Duodenal mucosa (tissue), 2 donors: ENCODE results near the gene SLC35F1.

Experiments
- H3K27ac ChIP-seq: one replicate; pipeline ENCODE4 v1.7.0; 2013; ENCODE audit warnings: low read depth, low read length
- H3K27me3 ChIP-seq, 2 donors: one replicate each; pipeline ENCODE4 v1.7.0; 2013; ENCODE audit warnings: low read length in 2 of 2, control low read depth in 1 of 2; ENCODE audit not compliant: insufficient read depth in 2 of 2, control insufficient read depth in 1 of 2
- H3K36me3 ChIP-seq, 2 donors: one replicate each; pipeline ENCODE4 v1.7.0; 2013; ENCODE audit warnings: low read length in 2 of 2, control low read depth in 1 of 2; ENCODE audit not compliant: insufficient read depth in 2 of 2, control insufficient read depth in 1 of 2
- H3K4me1 ChIP-seq, 2 donors: one replicate each; pipeline ENCODE4 v1.7.0; 2013; ENCODE audit warnings: low read length in 2 of 2, control low read depth in 1 of 2; ENCODE audit not compliant: insufficient read depth in 2 of 2, control insufficient read depth in 1 of 2
- H3K4me3 ChIP-seq, 2 donors: one replicate each; pipeline ENCODE4 v1.7.0; 2013; ENCODE audit warnings: low read length in 2 of 2, low read depth in 1 of 2
- H3K9ac ChIP-seq, 2 donors: one replicate each; pipeline ENCODE4 v1.7.0; 2013; ENCODE audit warnings: low read length in 2 of 2, low read depth in 1 of 2
- H3K9me3 ChIP-seq, 2 donors: one replicate each; pipeline ENCODE4 v1.7.0; 2013; ENCODE audit warnings: low read length in 2 of 2, control low read depth in 1 of 2; ENCODE audit not compliant: control insufficient read depth in 1 of 2

The SLC35F1 gene

GRCh38 chr6:118307581-118307980 lies 400.5 kb downstream of the SLC35F1 start:
- no peaks in the 10 kb centered on the region for H3K4me1 ChIP-seq

GRCh38 chr6:118309337-118310093 lies 402.5 kb downstream of the SLC35F1 start:
- no peak overlapping the region for H3K27ac ChIP-seq

More at GRCh38 chr6:118307581-118307980, 400.5 kb downstream of the SLC35F1 start:
- Histone ChIP-seq H3K27me3 (no peaks in the 10 kb centered on the region), H3K27ac (no peak overlapping the region), H3K4me3 (no peak overlapping the region), H3K36me3 (no peaks in the 10 kb centered on the region), H3K9ac (no peak overlapping the region), H3K9me3 (no peaks in the 10 kb centered on the region)

GRCh38 chr6:118313208-118313607 lies 406.1 kb downstream of the SLC35F1 start:
- H3K9ac ChIP-seq: no peak overlapping the region
- no peak overlapping the region for H3K27ac ChIP-seq
- no peaks in the 10 kb centered on the region for H3K9me3 ChIP-seq
- H3K27me3 ChIP-seq: no peaks in the 10 kb centered on the region
- no peaks in the 10 kb centered on the region for H3K36me3 ChIP-seq
- no peak overlapping the region for H3K4me3 ChIP-seq
- H3K4me1 ChIP-seq: peaks cover 0 to 7% of the 10 kb centered on the region in 2 donors

More at GRCh38 chr6:118309337-118310093, 402.5 kb downstream of the SLC35F1 start:
- Histone ChIP-seq H3K27me3 (no peaks in the 10 kb centered on the region), H3K9me3 (no peaks in the 10 kb centered on the region), H3K4me1 (no peaks in the 10 kb centered on the region), H3K9ac (no peak overlapping the region), H3K36me3 (no peaks in the 10 kb centered on the region), H3K4me3 (no peak overlapping the region)

GRCh38 chr6:118313762-118314161 lies 406.7 kb downstream of the SLC35F1 start:
- Histone ChIP-seq H3K9me3 (no peaks in the 10 kb centered on the region), H3K9ac (no peak overlapping the region), H3K36me3 (no peaks in the 10 kb centered on the region), H3K4me3 (no peak overlapping the region), H3K27ac (no peak overlapping the region), H3K4me1 (peaks cover 0 to 7% of the 10 kb centered on the region in 2 donors), H3K27me3 (no peaks in the 10 kb centered on the region)

GRCh38 chr6:118316796-118317384 lies 409.8 kb downstream of the SLC35F1 start:
- Histone ChIP-seq H3K36me3 (no peaks in the 10 kb centered on the region), H3K9me3 (no peaks in the 10 kb centered on the region), H3K4me1 (peaks cover 0 to 7% of the 10 kb centered on the region in 2 donors), H3K9ac (no peak overlapping the region), H3K4me3 (no peak overlapping the region), H3K27ac (no peak overlapping the region), H3K27me3 (no peaks in the 10 kb centered on the region)

GRCh38 chr6:118317581-118318563 lies 410.8 kb downstream of the SLC35F1 start:
- no peak overlapping the region for H3K27ac ChIP-seq
- H3K4me3 ChIP-seq: no peak overlapping the region

GRCh38 chr6:118318648-118319047 lies 411.6 kb downstream of the SLC35F1 start:
- no peak overlapping the region for H3K27ac ChIP-seq
- no peaks in the 10 kb centered on the region for H3K36me3 ChIP-seq
- H3K9ac ChIP-seq: no peak overlapping the region
- peaks cover 0 to 7% of the 10 kb centered on the region in 2 donors for H3K4me1 ChIP-seq
- no peaks in the 10 kb centered on the region for H3K27me3 ChIP-seq
- no peak overlapping the region for H3K4me3 ChIP-seq
- no peaks in the 10 kb centered on the region for H3K9me3 ChIP-seq

More at GRCh38 chr6:118317581-118318563, 410.8 kb downstream of the SLC35F1 start:
- Histone ChIP-seq H3K36me3 (no peaks in the 10 kb centered on the region), H3K9ac (no peak overlapping the region), H3K4me1 (peaks cover 0 to 7% of the 10 kb centered on the region in 2 donors), H3K9me3 (no peaks in the 10 kb centered on the region), H3K27me3 (no peaks in the 10 kb centered on the region)

GRCh38 chr6:118319416-118319815 lies 412.4 kb downstream of the SLC35F1 start:
- H3K9me3 ChIP-seq: no peaks in the 10 kb centered on the region
- no peaks in the 10 kb centered on the region for H3K36me3 ChIP-seq
- no peak overlapping the region for H3K4me3 ChIP-seq
- no peak overlapping the region for H3K27ac ChIP-seq
- H3K9ac ChIP-seq: no peak overlapping the region
- no peaks in the 10 kb centered on the region for H3K27me3 ChIP-seq
- H3K4me1 ChIP-seq: peaks cover 0 to 7% of the 10 kb centered on the region in 2 donors

GRCh38 chr6:118319894-118320649 lies 413.0 kb downstream of the SLC35F1 start:
- Histone ChIP-seq H3K4me3 (no peak overlapping the region), H3K27me3 (no peaks in the 10 kb centered on the region), H3K27ac (no peak overlapping the region), H3K4me1 (peaks cover 0 to 7% of the 10 kb centered on the region in 2 donors), H3K36me3 (no peaks in the 10 kb centered on the region), H3K9me3 (no peaks in the 10 kb centered on the region), H3K9ac (no peak overlapping the region)
